ENCODE results near the gene KCNN3. TPM values are rescaled to one million over a fixed set of nuclear protein-coding genes. Genes with fewer than 3 reads are reported as not detected.

KCNN3 gene
- total RNA-seq, 1 experiment from 2014 or later = 0.26 TPM

DNA sequence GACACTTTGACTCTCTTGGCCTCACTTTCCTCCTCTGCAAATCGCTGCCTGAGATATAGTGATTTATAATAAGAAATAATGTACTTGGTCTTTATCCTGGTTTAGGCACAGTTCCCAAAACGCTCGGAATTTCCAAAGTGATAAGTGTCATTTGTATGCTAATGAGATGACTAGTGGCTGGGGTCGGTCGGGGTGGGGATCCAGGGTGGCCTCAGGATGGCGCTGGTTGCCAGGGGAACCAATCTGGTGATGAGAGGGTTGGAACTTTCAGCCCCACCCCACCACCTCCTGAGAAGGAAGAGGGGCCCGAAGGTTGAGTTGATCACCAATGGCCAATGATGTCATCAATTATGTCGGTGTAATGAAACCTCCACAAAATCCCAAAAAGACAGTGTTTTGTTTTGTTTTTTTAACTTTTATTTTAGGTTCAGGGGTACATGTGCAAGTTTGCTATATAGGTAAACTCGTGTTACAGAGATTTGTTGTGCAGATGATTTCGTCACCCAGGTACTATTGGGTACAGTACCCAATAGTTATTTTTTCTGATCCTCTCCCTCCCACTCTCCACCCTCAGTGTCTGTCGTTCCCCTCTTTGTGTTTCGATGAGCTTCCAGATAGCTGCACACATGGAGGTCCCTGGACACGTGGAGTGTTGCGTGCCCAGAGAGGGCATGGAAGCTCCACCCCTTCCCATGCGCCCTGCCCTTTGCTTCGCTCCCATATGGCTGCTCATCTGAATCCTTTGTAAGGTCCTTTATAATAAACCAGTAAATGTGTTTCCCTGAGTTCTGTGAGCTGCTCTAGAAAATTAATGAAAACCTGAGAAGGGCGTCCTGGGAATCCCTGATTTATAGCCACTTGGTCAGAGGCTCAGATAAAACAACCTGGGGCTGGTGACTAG is 97.2 kb downstream of the KCNN3 start:
- Histone ChIP-seq H3K27me3 (ENCODE audit: low read length) (peaks cover 31% of the 10 kb centered on the region), H3K27ac (ENCODE audit: low read length) (no peak overlapping the region), H3F3A (ENCODE audit: low read length, unreplicated experiment) (no peaks in the 10 kb centered on the region), H3K36me3 (ENCODE audit: low read depth, low read length) (no peaks in the 10 kb centered on the region), H3K9me3 (ENCODE audit: low read length) (no peaks in the 10 kb centered on the region), H3K79me2 (ENCODE audit: low read length) (no peaks in the 10 kb centered on the region), H3K4me3 (ENCODE audit: low read length) (no peak overlapping the region), H3K4me1 (ENCODE audit: insufficient read depth, low read length) (no peaks in the 10 kb centered on the region), H2AFZ (ENCODE audit: low read length) (no peak overlapping the region), H3K9ac (ENCODE audit: low read length) (no peak overlapping the region), H3K9me2 (replicated peaks; ENCODE audit: low read length) (no peaks in the 10 kb centered on the region), H3K4me2 (ENCODE audit: low read length) (no peak overlapping the region), H4K20me1 (ENCODE audit: low read length) (no peaks in the 10 kb centered on the region)
- ChIA-PET CTCF (no interaction called here), POLR2A (ENCODE audit: unreplicated experiment) (no interaction called here)
- DNase-seq = no peak
- intact Hi-C loops (cut with micrococcal nuclease) = no loop called here
- TF ChIP-seq, protein P1, sequence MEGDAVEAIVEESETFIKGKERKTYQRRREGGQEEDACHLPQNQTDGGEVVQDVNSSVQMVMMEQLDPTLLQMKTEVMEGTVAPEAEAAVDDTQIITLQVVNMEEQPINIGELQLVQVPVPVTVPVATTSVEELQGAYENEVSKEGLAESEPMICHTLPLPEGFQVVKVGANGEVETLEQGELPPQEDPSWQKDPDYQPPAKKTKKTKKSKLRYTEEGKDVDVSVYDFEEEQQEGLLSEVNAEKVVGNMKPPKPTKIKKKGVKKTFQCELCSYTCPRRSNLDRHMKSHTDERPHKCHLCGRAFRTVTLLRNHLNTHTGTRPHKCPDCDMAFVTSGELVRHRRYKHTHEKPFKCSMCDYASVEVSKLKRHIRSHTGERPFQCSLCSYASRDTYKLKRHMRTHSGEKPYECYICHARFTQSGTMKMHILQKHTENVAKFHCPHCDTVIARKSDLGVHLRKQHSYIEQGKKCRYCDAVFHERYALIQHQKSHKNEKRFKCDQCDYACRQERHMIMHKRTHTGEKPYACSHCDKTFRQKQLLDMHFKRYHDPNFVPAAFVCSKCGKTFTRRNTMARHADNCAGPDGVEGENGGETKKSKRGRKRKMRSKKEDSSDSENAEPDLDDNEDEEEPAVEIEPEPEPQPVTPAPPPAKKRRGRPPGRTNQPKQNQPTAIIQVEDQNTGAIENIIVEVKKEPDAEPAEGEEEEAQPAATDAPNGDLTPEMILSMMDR (conservative IDR thresholded peaks at IDR 0.05; ENCODE audit: low read depth, low read length) = no peak
- no peak for TF ChIP-seq EZH2 (IDR thresholded peaks at IDR 0.05; ENCODE audit: low read length, unreplicated experiment)
- no peak for TF ChIP-seq EZH2phosphoT487 (IDR thresholded peaks at IDR 0.05; ENCODE audit: borderline replicate concordance, low read length)
- ATAC-seq = no peak
- no TSS peak for BruUV-seq (replicated peaks)

DNA sequence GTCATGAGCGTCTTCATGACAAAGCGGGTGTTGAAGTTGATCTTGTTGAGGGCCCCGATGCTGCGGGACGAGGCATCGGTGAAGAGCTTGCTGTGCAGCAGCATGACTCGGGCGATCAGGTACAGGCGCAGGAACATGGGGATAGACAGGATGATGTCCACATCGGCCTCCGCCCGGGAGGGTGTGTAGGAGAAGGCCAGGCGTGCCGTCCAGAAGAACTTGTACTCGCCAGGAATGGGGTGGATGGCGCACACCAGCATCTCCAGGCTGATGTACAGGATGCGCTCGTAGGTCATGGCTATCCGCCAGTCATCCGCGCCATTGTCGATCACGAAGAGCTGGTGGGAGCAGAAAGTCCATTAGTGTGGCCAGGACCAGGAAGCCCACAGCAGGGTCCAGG is 98.0 kb downstream of the KCNN3 start:
- Histone ChIP-seq H3K4me2 (ENCODE audit: low read length) (no peak overlapping the region), H3K4me3 (ENCODE audit: low read length) (no peak overlapping the region), H3K36me3 (ENCODE audit: low read depth, low read length) (no peaks in the 10 kb centered on the region), H3K27me3 (ENCODE audit: low read length) (peaks cover 29% of the 10 kb centered on the region), H3K27ac (ENCODE audit: low read length) (no peak overlapping the region), H3F3A (ENCODE audit: low read length, unreplicated experiment) (no peaks in the 10 kb centered on the region), H3K79me2 (ENCODE audit: low read length) (no peaks in the 10 kb centered on the region), H2AFZ (ENCODE audit: low read length) (no peak overlapping the region), H4K20me1 (ENCODE audit: low read length) (no peaks in the 10 kb centered on the region), H3K4me1 (ENCODE audit: insufficient read depth, low read length) (no peaks in the 10 kb centered on the region), H3K9me3 (ENCODE audit: low read length) (no peaks in the 10 kb centered on the region), H3K9ac (ENCODE audit: low read length) (no peak overlapping the region), H3K9me2 (replicated peaks; ENCODE audit: low read length) (no peaks in the 10 kb centered on the region)
- TF ChIP-seq, protein P1 (conservative IDR thresholded peaks at IDR 0.05; ENCODE audit: low read depth, low read length) = no peak
- TF ChIP-seq EZH2phosphoT487 (IDR thresholded peaks at IDR 0.05; ENCODE audit: borderline replicate concordance, low read length) (no peak), EZH2 (IDR thresholded peaks at IDR 0.05; ENCODE audit: low read length, unreplicated experiment) (no peak)
- ATAC-seq = no peak
- no TSS peak for BruUV-seq (replicated peaks)
- no peak for DNase-seq
- ChIA-PET POLR2A (ENCODE audit: unreplicated experiment) (no interaction called here), CTCF (no interaction called here)
- intact Hi-C loops (cut with micrococcal nuclease) = no loop called here
